HG02610 (cell line): ENCODE measurements around the gene VCX.
"Not testable (repeated sequence)": the region's sequence is repeated elsewhere in the genome, so short reads cannot be mapped to it uniquely, and the experiment has no call there.

Source experiments
- ATAC-seq: cut with Tn5 transposase; IDR thresholded peaks from one replicate; pipeline ENCODE4 v1.9.1; 2021; ENCODE audit warnings: mild to moderate bottlenecking, moderate library complexity; ENCODE audit not compliant: unreplicated experiment

VCX gene

DNA sequence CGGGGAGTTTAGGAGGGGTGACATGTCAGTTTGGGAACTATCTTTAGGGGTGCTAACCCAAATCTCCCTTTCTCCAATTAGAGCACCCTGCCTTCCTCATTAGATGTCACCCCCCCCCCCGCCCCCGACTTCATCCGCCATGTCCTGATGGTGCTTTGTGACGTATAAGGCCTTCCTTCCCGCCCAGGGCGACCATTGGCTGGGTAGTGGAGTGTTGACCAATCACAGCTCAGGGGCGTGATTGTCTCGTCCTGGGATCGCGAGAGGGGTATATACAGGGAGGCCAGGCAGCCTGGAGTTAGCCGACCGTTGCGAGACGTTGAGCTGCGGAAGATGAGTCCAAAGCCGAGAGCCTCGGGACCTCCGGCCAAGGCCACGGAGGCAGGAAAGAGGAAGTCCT is at the start of gene VCX:
TSS of gene VCX (plus strand) at position 301 of the 400 bp plus-strand sequence. CDS start at position 334, 33 bp downstream.
- not testable (repeated sequence) for ATAC-seq

GRCh38 chrX:7798327-7798726 is 44.6 kb upstream of the VCX start:
- no peak for ATAC-seq

DNA sequence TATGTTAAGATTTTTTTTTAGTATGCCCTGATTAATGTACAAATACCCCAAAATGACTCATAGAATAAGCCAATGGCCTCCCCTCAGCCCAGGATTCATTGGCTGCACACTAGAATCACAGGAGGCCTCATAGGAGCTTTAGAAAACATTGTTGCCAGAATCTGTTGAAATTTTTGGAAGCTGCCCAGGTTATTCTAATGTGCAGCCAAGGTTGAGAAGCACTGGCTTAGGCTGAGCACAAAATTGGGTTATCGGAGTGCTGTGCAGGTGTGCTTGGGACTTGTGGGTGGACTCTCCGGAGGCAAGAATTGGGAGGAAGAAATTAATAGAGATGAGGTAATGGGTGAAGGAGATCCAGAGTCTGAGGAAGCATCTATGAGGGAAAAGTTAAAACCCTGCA is 41.3 kb upstream of the VCX start:
- no peak for ATAC-seq

- no peak for ATAC-seq
These were observed 27.7 kb upstream of the VCX start for GRCh38 chrX:7815166-7815805.

GRCh38 chrX:7828594-7828993 is 14.4 kb upstream of the VCX start:
- no peak for ATAC-seq

GRCh38 chrX:7841084-7841805 is 1.7 kb upstream of the VCX start:
- no peak for ATAC-seq

GRCh38 chrX:7852166-7852565 is 9.2 kb downstream of the VCX start:
- ATAC-seq = no peak

DNA sequence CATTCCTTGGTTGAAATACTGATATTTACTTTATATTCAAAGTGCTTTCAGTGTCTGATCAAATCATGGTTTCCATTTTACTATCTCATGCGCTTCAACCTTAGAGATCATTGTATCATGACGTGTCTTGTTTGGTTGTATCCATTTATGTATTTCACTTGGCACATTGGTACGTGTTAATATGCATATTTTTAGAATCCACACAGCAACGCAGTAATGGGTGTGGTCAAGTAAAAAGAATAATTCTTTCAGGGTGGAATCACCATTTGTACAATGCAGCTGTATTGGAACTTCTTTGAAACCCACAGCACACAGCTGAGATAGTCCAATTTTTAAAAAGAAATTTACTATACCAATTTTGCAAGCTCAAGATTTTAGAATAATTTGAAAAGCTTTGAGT is 29.1 kb downstream of the VCX start:
- ATAC-seq = no peak

DNA sequence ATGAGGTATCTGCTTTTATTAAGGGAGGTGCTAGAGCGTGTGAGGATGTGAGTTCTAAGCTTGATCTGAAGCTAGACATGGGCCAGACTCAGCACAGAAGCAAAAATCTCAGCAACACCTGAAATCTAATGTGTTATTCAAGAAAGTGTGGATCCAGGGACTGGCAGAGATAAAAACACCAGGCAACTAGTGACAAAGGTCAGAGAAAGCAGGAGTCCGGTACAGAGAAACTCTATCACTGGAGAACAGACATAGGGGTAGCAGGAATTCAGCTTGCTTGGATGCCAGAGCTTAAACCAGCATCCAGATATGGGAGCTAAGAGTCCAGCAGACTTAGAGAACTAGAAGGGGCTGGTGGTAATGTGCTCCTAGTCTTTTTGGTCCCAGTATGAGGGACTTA is 34.0 kb downstream of the VCX start:
- no peak for ATAC-seq

DNA sequence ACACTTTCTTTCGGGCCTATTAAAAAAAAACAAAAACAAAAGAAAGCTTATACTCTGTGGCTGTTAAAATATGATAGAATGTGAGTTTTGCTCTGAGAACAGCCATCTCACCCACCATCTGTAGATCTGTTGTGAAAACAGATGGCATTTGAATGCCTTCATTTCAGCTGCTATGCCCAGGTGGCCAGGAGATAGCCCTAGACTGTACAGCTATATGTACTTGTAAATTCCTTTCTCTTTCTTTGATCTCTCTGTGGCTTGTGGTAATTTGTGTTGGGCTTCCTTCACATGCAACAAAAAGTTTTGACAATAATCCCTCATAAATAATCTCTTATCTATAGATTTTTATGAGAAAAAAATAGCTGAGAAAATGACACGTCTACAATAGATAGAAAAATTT is 46.2 kb downstream of the VCX start:
- ATAC-seq = no peak

DNA sequence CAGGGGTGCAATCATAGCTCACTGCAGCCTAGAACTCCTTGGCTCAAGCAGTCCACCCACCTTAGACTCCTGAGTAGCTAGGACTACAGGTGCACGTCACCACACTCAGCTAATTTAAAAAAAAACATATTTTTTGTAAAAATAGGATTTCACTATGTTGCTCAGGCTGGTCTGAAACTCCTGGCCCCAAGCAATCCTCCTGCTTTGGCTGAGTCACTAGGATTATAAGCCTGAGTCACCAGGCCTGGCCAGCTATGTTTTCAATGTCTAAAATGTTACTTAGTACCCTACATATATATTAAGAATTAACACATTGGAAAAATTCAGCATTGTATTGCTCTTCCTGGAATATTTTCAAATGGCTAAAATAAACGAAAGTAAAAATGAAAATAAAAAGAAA is 46.7 kb downstream of the VCX start:
- no peak for ATAC-seq

DNA sequence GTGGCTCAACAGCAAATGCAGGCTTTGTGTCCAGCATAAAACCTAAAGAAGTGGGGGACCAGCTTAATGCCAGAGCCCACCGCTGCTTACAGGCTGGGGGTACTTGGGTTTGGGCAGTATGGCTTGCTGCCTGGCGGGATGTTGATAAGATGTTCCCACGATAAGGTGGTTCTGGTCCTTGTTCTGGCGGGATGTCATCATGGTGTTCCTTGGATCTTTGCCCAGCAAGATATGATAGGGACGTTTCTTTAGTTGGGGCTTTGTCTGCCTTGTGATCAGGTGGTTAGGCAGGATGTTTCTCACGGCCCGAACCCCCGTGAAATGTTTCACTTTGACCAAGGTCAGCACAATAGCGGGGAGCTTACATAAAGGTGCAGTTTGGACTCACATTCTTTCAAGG is 49.0 kb downstream of the VCX start:
- ATAC-seq = no peak
